HCT116 (cell line): ENCODE data around the gene SPRED3.

Experiments used
- ELF1 ChIP-seq: IDR thresholded peaks from 2 replicates; pipeline ENCODE4 v1.6.1; 2012; ENCODE audit warnings: low read depth, borderline replicate concordance
- EZH2 ChIP-seq: fragments of 200-600 bp; sonication (generic); IDR thresholded peaks from 2 replicates; pipeline ENCODE4 v1.6.1; 2017; ENCODE audit warnings: antibody characterized with exemption, mixed run types
- MAX ChIP-seq: IDR thresholded peaks from 2 replicates; pipeline ENCODE4 v1.6.1; 2012
- POLR2AphosphoS5 ChIP-seq: IDR thresholded peaks from 2 replicates; pipeline ENCODE4 v1.6.1; 2011; ENCODE audit warnings: mild to moderate bottlenecking, low read depth, low read length, moderate library complexity
- YY1 ChIP-seq: IDR thresholded peaks from 2 replicates; pipeline ENCODE4 v1.6.1; 2011; ENCODE audit warnings: low read length, low read depth, moderate library complexity, mild to moderate bottlenecking; ENCODE audit not compliant: insufficient replicate concordance; ENCODE audit errors: extremely low read depth
- ZFX ChIP-seq: fragments of 450-650 bp; IDR thresholded peaks from 2 replicates; pipeline ENCODE4 v1.6.1; 2017
- TF ChIP-seq, protein P1 (sequence below), 3 experiments: fragments of 200-600 bp in 1 of 3; sonication (generic) in 1 of 3; IDR thresholded peaks in 2 of 3; conservative IDR thresholded peaks in 1 of 3; 2 replicates each; pipeline ENCODE4 v1.5.1; 2012 to 2017; ENCODE audit warnings: low read depth in 2 of 3, low read length in 2 of 3, antibody characterized with exemption in 1 of 3, borderline replicate concordance in 1 of 3, control low read depth in 1 of 3, mild to moderate bottlenecking in 1 of 3, mixed read lengths in 1 of 3, mixed run types in 1 of 3, moderate library complexity in 1 of 3; ENCODE audit not compliant: insufficient read depth in 1 of 3

GRCh38 chr19:38443458-38443999 lies 55.0 kb downstream of the SPRED3 start:
- TF ChIP-seq MAX = no peak
- TF ChIP-seq, protein P1, sequence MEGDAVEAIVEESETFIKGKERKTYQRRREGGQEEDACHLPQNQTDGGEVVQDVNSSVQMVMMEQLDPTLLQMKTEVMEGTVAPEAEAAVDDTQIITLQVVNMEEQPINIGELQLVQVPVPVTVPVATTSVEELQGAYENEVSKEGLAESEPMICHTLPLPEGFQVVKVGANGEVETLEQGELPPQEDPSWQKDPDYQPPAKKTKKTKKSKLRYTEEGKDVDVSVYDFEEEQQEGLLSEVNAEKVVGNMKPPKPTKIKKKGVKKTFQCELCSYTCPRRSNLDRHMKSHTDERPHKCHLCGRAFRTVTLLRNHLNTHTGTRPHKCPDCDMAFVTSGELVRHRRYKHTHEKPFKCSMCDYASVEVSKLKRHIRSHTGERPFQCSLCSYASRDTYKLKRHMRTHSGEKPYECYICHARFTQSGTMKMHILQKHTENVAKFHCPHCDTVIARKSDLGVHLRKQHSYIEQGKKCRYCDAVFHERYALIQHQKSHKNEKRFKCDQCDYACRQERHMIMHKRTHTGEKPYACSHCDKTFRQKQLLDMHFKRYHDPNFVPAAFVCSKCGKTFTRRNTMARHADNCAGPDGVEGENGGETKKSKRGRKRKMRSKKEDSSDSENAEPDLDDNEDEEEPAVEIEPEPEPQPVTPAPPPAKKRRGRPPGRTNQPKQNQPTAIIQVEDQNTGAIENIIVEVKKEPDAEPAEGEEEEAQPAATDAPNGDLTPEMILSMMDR (IDR thresholded peaks at IDR 0.05 in 2 of 3, conservative IDR thresholded peaks at IDR 0.05 in 1 of 3; ENCODE audit: borderline replicate concordance in 1 of 3, insufficient read depth in 1 of 3, low read depth in 2 of 3, low read length in 2 of 3) = no peak
- no peak for TF ChIP-seq POLR2AphosphoS5
- TF ChIP-seq ELF1 = no peak
- TF ChIP-seq YY1 = no peak
- no peak for TF ChIP-seq ZFX
- no peak for TF ChIP-seq EZH2
